Airway epithelial cell (primary cell): Measurements from ENCODE around the gene IER5. TPM values are rescaled to one million over a fixed set of nuclear protein-coding genes. Genes with fewer than 3 reads are reported as not detected.

Source experiments
- total RNA-seq: library from RNA; depleted of rRNA; stranded (reverse); fragments of >200 nt; gene quantifications from 2 replicates; pipeline ENCODE4 v1.2.3, GENCODE V29; 2015

Gene IER5
- total RNA-seq = 64.7 and 77.9 TPM in 2 replicates

DNA sequence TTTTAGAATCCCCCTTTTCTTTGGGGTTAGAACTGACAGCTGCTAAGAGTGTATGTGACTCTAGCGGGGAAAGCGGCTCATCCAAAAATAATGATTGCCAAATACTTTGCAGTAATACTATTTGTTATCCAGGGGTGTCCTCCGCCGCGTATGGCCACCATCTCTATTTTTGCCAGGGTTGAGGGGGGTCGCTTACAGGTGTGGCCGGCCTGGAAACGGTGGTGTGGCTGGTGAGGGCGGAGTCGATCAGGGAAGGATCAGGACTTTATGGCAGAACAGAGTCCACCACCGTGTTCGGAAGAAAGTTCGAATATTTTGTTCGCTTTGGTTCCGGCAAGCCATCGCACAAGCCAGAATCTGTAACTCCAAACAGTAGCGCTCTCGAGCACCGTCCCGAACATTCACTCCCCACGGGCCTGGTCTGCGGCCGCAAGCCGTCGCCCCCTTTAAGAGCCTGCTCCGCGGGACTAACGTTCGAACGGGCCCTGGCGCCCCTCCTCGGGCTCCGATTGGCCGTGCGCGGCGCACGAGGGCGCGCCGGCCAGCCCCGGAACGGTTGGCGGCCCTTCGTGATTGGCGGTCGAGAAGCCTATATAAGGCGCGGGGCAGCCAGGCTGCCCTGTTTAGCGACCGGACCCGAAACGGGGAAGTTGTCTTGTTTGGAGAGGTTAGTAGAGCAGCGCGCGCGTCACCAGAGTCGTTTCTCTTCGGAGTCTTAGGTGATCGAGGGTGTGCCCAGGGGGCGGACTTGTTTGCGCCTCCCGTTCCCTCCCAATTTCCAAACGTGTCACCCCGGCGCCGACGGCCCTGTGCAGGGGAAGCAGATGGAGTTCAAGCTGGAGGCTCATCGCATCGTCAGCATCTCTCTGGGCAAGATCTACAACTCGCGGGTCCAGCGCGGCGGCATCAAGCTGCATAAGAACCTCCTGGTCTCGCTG is at the start of gene IER5:
Gene IER5 (plus strand): TSS at position 622 of the 938 bp plus-strand sequence. CDS start 203 bp downstream, at position 825.

Other genes starting within 250 kb of the IER5 start
- 0.21 and 0.28 TPM in 2 replicates for gene KIAA1614, start 175.8 kb upstream of the IER5 start, total RNA-seq
- 37.7 and 39.8 TPM in 2 replicates for gene STX6, start 65.8 kb upstream of the IER5 start, total RNA-seq
- 13.1 and 21.7 TPM in 2 replicates for gene MR1, start 54.7 kb upstream of the IER5 start, total RNA-seq